Measurements from ENCODE around the gene SETD7. TPM values are rescaled to one million over a fixed set of nuclear protein-coding genes. Genes with fewer than 3 reads are reported as not detected.

Gene SETD7
- polyA plus RNA-seq, 1 donor from 2014 or later = 12.0 TPM

DNA sequence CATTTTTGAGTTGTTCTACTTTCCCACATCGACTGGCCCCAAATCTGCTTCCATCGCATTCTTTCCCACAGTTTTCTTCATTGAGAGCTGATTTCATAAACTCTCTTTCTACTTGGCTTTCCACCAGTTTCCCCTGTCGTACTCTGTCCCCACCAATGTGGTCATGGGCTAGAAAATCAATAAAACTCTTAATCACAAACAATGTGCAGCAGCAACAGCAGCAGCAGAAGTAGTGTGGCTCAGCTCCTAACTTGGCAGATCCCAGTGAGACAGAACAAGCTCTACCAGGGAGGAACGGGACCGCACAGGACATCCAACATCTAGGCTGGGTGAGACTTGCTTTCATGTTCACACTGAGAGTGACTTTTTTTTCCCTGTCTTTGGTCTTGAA, 3.1 kb upstream of the SETD7 start:
- H3K27ac ChIP-seq (ENCODE audit: low read length) = no peak overlapping the region
- no peaks in the 10 kb centered on the region for H3K36me3 ChIP-seq (ENCODE audit: insufficient read depth, low read length)
- H3K9me3 ChIP-seq (ENCODE audit: low read length) = no peaks in the 10 kb centered on the region
- H2AFZ ChIP-seq (ENCODE audit: low read depth, low read length) = no peak overlapping the region
- peaks cover 9% of the 10 kb centered on the region for H3K79me2 ChIP-seq (replicated peaks; ENCODE audit: insufficient read depth, low read length)
- peaks cover 2% of the 10 kb centered on the region for H3F3A ChIP-seq (ENCODE audit: insufficient read depth, low read length, poor library complexity, severe bottlenecking)
- no peak overlapping the region for H3K9ac ChIP-seq (ENCODE audit: low read length)
- H3K9me2 ChIP-seq (ENCODE audit: insufficient read depth, low read length) = no peaks in the 10 kb centered on the region
- H3K4me2 ChIP-seq (ENCODE audit: low read length) = no peak overlapping the region
- no peak overlapping the region for H3K4me3 ChIP-seq (ENCODE audit: low read length)
- H4K20me1 ChIP-seq (ENCODE audit: insufficient read depth) = no peaks in the 10 kb centered on the region
- TF ChIP-seq POLR2AphosphoS5 (IDR thresholded peaks at IDR 0.05) (no peak), RAD21 (conservative IDR thresholded peaks at IDR 0.05) (no peak), MXI1 (conservative IDR thresholded peaks at IDR 0.05; ENCODE audit: poor library complexity, severe bottlenecking) (no peak), SMC3 (conservative IDR thresholded peaks at IDR 0.05; ENCODE audit: poor library complexity) (no peak), TAF1 (IDR thresholded peaks at IDR 0.05; ENCODE audit: low read depth) (no peak), EZH2 (IDR thresholded peaks at IDR 0.05; ENCODE audit: borderline replicate concordance, insufficient read depth, low read length, poor library complexity, severe bottlenecking) (no peak), EP300 (conservative IDR thresholded peaks at IDR 0.05; ENCODE audit: poor library complexity, severe bottlenecking) (no peak)
- TF ChIP-seq, protein P1, sequence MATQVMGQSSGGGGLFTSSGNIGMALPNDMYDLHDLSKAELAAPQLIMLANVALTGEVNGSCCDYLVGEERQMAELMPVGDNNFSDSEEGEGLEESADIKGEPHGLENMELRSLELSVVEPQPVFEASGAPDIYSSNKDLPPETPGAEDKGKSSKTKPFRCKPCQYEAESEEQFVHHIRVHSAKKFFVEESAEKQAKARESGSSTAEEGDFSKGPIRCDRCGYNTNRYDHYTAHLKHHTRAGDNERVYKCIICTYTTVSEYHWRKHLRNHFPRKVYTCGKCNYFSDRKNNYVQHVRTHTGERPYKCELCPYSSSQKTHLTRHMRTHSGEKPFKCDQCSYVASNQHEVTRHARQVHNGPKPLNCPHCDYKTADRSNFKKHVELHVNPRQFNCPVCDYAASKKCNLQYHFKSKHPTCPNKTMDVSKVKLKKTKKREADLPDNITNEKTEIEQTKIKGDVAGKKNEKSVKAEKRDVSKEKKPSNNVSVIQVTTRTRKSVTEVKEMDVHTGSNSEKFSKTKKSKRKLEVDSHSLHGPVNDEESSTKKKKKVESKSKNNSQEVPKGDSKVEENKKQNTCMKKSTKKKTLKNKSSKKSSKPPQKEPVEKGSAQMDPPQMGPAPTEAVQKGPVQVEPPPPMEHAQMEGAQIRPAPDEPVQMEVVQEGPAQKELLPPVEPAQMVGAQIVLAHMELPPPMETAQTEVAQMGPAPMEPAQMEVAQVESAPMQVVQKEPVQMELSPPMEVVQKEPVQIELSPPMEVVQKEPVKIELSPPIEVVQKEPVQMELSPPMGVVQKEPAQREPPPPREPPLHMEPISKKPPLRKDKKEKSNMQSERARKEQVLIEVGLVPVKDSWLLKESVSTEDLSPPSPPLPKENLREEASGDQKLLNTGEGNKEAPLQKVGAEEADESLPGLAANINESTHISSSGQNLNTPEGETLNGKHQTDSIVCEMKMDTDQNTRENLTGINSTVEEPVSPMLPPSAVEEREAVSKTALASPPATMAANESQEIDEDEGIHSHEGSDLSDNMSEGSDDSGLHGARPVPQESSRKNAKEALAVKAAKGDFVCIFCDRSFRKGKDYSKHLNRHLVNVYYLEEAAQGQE (IDR thresholded peaks at IDR 0.05; ENCODE audit: borderline replicate concordance) = no peak
- TF ChIP-seq, protein P2, sequence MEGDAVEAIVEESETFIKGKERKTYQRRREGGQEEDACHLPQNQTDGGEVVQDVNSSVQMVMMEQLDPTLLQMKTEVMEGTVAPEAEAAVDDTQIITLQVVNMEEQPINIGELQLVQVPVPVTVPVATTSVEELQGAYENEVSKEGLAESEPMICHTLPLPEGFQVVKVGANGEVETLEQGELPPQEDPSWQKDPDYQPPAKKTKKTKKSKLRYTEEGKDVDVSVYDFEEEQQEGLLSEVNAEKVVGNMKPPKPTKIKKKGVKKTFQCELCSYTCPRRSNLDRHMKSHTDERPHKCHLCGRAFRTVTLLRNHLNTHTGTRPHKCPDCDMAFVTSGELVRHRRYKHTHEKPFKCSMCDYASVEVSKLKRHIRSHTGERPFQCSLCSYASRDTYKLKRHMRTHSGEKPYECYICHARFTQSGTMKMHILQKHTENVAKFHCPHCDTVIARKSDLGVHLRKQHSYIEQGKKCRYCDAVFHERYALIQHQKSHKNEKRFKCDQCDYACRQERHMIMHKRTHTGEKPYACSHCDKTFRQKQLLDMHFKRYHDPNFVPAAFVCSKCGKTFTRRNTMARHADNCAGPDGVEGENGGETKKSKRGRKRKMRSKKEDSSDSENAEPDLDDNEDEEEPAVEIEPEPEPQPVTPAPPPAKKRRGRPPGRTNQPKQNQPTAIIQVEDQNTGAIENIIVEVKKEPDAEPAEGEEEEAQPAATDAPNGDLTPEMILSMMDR (IDR thresholded peaks at IDR 0.05; ENCODE audit: poor library complexity, severe bottlenecking) = no peak
- peaks cover 23% of the 10 kb centered on the region for H3K27me3 ChIP-seq (ENCODE audit: insufficient read depth, low read depth, low read length)

DNA sequence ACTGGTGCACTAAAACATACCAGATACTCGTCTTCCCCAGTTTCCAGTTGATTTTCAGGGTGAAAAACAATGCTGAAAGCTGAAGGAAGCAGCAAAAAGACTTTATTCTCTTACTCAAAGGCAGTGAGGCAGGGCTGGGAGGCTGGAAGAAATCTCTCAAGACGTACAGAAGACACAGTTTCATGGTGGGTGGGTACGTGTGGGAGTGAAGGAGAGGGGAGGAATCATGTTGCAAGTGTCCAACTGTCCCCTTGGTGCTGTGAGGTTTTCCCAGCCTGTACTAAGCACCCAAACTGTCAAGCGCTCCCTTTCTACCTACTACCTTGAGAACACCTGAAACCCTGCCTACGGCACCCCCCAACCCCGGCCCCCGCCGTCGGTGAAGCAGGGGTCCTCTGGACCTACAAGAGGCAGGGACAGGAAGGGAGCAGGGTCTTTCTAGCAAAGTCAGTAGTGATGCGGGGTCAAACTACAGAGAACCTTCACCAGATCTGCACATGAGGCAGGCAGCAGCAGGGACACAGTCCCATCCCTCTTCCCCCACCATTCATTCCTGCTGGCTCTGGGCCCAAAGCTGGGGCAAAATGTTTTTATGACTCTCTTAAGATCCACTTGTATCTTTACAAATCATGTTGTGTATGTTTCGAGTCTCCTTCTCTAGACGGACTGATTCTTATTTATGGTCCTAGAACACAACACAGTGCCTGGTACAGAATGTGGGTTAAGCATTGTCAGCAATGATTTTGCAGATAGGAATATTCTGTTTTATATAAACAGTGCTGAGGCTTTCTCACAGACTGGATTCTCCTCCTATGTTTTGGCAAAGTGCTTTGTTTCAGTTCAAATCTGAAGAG, 2.4 kb upstream of the SETD7 start:
- no peaks in the 10 kb centered on the region for H3K9me3 ChIP-seq (ENCODE audit: low read length)
- no peaks in the 10 kb centered on the region for H3K9me2 ChIP-seq (ENCODE audit: insufficient read depth, low read length)
- no peak overlapping the region for H2AFZ ChIP-seq (ENCODE audit: low read depth, low read length)
- H3K4me3 ChIP-seq (ENCODE audit: low read length) = no peak overlapping the region
- H3K79me2 ChIP-seq (replicated peaks; ENCODE audit: insufficient read depth, low read length) = peaks cover 15% of the 10 kb centered on the region
- peaks cover 2% of the 10 kb centered on the region for H3F3A ChIP-seq (ENCODE audit: insufficient read depth, low read length, poor library complexity, severe bottlenecking)
- TF ChIP-seq POLR2AphosphoS5 (IDR thresholded peaks at IDR 0.05) (no peak), EZH2 (IDR thresholded peaks at IDR 0.05; ENCODE audit: borderline replicate concordance, insufficient read depth, low read length, poor library complexity, severe bottlenecking) (no peak), EP300 (conservative IDR thresholded peaks at IDR 0.05; ENCODE audit: poor library complexity, severe bottlenecking) (no peak), MXI1 (conservative IDR thresholded peaks at IDR 0.05; ENCODE audit: poor library complexity, severe bottlenecking) (no peak), SMC3 (conservative IDR thresholded peaks at IDR 0.05; ENCODE audit: poor library complexity) (no peak), RAD21 (conservative IDR thresholded peaks at IDR 0.05) (no peak), TAF1 (IDR thresholded peaks at IDR 0.05; ENCODE audit: low read depth) (no peak)
- TF ChIP-seq, protein P2 (IDR thresholded peaks at IDR 0.05; ENCODE audit: poor library complexity, severe bottlenecking) = no peak
- TF ChIP-seq, protein P1 (IDR thresholded peaks at IDR 0.05; ENCODE audit: borderline replicate concordance) = no peak
- H3K4me2 ChIP-seq (ENCODE audit: low read length) = no peak overlapping the region
- no peak overlapping the region for H3K27ac ChIP-seq (ENCODE audit: low read length)
- H3K36me3 ChIP-seq (ENCODE audit: insufficient read depth, low read length) = no peaks in the 10 kb centered on the region
- H3K27me3 ChIP-seq (ENCODE audit: insufficient read depth, low read depth, low read length) = peaks cover 23% of the 10 kb centered on the region
- no peaks in the 10 kb centered on the region for H4K20me1 ChIP-seq (ENCODE audit: insufficient read depth)
- no peak overlapping the region for H3K9ac ChIP-seq (ENCODE audit: low read length)
